KMS-11 (cell line): ENCODE results near the gene SYT1.

Experiments used
- H2AFZ ChIP-seq: fragments of 200-600 bp; sonication (generic); 2 replicates; pipeline ENCODE4 v1.6.1; 2016; ENCODE audit warnings: antibody characterized with exemption, mixed run types, low read depth
- H3K27ac ChIP-seq: fragments of 200-600 bp; sonication (generic); 2 replicates; pipeline ENCODE4 v1.6.1; 2016; ENCODE audit warnings: mild to moderate bottlenecking, mixed run types
- H3K27me3 ChIP-seq: fragments of 200-600 bp; sonication (generic); 2 replicates; pipeline ENCODE4 v1.6.1; 2017; ENCODE audit warnings: mild to moderate bottlenecking, low read depth, mixed run types, moderate library complexity; ENCODE audit not compliant: insufficient read depth
- H3K36me3 ChIP-seq: fragments of 200-600 bp; sonication (generic); 2 replicates; pipeline ENCODE4 v1.6.1; 2017; ENCODE audit warnings: mild to moderate bottlenecking, mixed run types; ENCODE audit not compliant: insufficient read depth
- H3K4me1 ChIP-seq: fragments of 200-600 bp; sonication (generic); 2 replicates; pipeline ENCODE4 v1.6.1; 2016; ENCODE audit warnings: mild to moderate bottlenecking, low read depth, mixed run types; ENCODE audit not compliant: poor library complexity, severe bottlenecking
- H3K4me2 ChIP-seq: fragments of 200-600 bp; sonication (generic); 2 replicates; pipeline ENCODE4 v1.7.0; 2016; ENCODE audit warnings: mild to moderate bottlenecking, mixed run types
- H3K4me3 ChIP-seq: fragments of 200-600 bp; sonication (generic); IDR thresholded peaks from 2 replicates; pipeline ENCODE4 v1.6.1; 2017; ENCODE audit warnings: low read depth, low read length, mixed read lengths; ENCODE audit not compliant: insufficient read depth
- H3K79me2 ChIP-seq: fragments of 200-600 bp; sonication (generic); 2 replicates; pipeline ENCODE4 v1.6.1; 2016; ENCODE audit warnings: low read depth, mixed run types; ENCODE audit not compliant: insufficient read depth
- H3K9ac ChIP-seq: fragments of 200-600 bp; sonication (generic); 2 replicates; pipeline ENCODE4 v1.6.1; 2016; ENCODE audit warnings: mild to moderate bottlenecking, mixed run types
- H4K20me1 ChIP-seq: fragments of 200-600 bp; sonication (generic); 2 replicates; pipeline ENCODE4 v1.6.1; 2016; ENCODE audit warnings: mild to moderate bottlenecking, mixed run types; ENCODE audit not compliant: insufficient read depth
- TF ChIP-seq, protein P1 (sequence below): fragments of 200-600 bp; sonication (generic); conservative IDR thresholded peaks from 2 replicates; pipeline ENCODE4 v1.6.1; 2017; ENCODE audit warnings: low read depth, mild to moderate bottlenecking, antibody characterized with exemption, low read length, moderate library complexity, mixed read lengths

Gene SYT1

DNA sequence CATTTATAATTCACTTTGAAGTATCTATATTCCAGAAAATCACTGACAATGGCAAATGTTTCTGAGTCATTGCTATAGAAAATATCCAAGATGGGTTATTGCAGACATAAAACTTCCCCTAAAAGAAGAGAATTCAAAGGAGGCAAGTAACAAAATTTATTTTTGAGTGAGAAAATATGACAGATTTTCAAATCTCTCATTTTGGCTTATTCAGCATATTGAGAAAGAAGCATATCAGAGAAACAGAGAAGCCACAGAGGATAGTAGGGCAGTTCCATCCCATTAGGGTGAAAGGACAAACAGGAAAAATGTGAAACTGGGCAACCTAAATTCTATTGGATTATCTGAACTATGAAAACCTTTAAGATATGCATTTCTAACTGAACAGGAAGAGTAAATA, 85.0 kb downstream of the SYT1 start:
- no peak overlapping the region for H3K4me2 ChIP-seq
- no peaks in the 10 kb centered on the region for H3K79me2 ChIP-seq
- no peak overlapping the region for H3K27ac ChIP-seq
- no peaks in the 10 kb centered on the region for H3K27me3 ChIP-seq
- no peak overlapping the region for H3K9ac ChIP-seq
- TF ChIP-seq, protein P1, sequence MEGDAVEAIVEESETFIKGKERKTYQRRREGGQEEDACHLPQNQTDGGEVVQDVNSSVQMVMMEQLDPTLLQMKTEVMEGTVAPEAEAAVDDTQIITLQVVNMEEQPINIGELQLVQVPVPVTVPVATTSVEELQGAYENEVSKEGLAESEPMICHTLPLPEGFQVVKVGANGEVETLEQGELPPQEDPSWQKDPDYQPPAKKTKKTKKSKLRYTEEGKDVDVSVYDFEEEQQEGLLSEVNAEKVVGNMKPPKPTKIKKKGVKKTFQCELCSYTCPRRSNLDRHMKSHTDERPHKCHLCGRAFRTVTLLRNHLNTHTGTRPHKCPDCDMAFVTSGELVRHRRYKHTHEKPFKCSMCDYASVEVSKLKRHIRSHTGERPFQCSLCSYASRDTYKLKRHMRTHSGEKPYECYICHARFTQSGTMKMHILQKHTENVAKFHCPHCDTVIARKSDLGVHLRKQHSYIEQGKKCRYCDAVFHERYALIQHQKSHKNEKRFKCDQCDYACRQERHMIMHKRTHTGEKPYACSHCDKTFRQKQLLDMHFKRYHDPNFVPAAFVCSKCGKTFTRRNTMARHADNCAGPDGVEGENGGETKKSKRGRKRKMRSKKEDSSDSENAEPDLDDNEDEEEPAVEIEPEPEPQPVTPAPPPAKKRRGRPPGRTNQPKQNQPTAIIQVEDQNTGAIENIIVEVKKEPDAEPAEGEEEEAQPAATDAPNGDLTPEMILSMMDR = no peak
- no peak overlapping the region for H2AFZ ChIP-seq
- H3K4me1 ChIP-seq = no peaks in the 10 kb centered on the region
- no peaks in the 10 kb centered on the region for H3K36me3 ChIP-seq
- no peaks in the 10 kb centered on the region for H4K20me1 ChIP-seq
- H3K4me3 ChIP-seq = no peak overlapping the region

DNA sequence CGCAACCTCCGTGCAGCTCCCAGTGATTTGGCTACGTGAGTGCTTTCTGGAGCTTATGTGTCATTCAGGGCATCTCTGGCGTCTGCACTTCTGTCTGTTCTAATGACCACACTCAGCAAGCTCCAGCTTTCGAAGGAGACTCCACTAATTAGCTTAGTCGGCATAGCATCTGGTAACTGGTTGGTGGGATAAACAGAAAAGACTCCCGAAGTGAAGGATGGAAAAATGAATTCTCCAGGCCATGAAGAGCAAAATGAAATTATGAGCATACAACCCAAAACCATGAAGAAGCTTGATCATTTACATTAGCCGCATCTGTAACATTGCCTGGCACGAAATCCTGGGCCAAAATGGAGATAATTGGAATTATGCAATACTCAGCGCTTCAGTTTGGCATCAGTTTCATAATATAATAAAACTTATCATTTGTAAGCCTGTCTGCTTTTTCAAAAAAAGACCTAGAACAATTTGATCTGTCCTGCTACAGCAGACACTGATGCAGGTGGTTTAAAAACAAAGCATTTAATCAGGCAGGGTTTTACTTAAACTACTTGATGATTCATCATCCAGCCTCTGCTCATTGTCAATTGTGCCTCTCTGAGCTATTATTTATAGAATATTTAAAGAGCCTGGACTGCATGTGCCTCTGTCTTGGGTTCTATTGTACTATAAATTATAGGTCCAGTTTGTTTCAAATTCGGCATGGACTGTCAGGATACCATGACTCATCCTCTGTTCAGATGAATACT, 87.4 kb downstream of the SYT1 start:
- Histone ChIP-seq H3K9ac (no peak overlapping the region), H3K4me2 (no peak overlapping the region), H3K36me3 (no peaks in the 10 kb centered on the region), H3K79me2 (no peaks in the 10 kb centered on the region), H2AFZ (no peak overlapping the region), H3K27me3 (no peaks in the 10 kb centered on the region), H3K4me1 (no peaks in the 10 kb centered on the region), H3K4me3 (no peak overlapping the region), H4K20me1 (no peaks in the 10 kb centered on the region), H3K27ac (no peak overlapping the region)
- TF ChIP-seq, protein P1 = no peak

DNA sequence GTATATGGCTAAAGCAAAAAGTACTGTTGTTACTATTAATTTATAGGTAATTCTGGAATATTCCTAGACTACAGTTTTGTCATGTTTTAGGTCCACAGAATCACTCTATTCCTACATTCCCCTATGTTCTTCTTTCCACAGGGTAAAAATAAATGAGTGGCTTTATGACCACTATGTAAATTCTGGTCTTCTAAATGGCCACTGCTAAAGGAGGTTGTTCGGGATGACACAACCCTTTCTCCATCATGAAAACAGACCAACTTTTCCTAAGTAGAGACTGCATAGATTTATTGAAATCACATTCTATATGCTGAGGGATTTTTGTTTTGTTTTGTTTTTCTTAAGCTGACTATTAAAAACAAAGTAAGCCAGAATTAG, 88.0 kb downstream of the SYT1 start:
- H3K9ac ChIP-seq = no peak overlapping the region
- no peak overlapping the region for H3K27ac ChIP-seq
- H3K79me2 ChIP-seq = no peaks in the 10 kb centered on the region
- H4K20me1 ChIP-seq = no peaks in the 10 kb centered on the region
- H3K4me2 ChIP-seq = no peak overlapping the region
- H2AFZ ChIP-seq = no peak overlapping the region
- no peaks in the 10 kb centered on the region for H3K27me3 ChIP-seq
- no peaks in the 10 kb centered on the region for H3K4me1 ChIP-seq
- H3K36me3 ChIP-seq = no peaks in the 10 kb centered on the region
- TF ChIP-seq, protein P1 = no peak
- no peak overlapping the region for H3K4me3 ChIP-seq

DNA sequence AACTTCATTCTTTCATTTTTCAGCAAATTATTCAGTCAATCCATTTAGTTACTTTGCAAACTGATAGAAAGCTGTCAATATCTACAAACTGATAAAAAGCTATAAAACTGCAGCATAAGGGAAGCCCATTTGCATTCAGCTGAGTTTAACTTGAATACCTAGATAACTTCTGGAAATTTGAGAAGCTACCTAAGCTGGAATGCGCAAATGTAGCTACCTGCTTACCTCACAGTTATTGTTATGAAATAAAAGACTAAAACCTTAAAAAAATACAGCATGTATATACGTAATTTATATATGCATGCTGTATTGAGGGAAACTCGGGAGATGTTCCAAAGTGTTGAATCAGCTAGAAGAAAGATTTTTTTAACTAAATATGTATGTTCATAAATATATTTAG, 94.4 kb downstream of the SYT1 start:
- H3K4me2 ChIP-seq = no peak overlapping the region
- H3K4me3 ChIP-seq = no peak overlapping the region
- H4K20me1 ChIP-seq = no peaks in the 10 kb centered on the region
- no peaks in the 10 kb centered on the region for H3K79me2 ChIP-seq
- TF ChIP-seq, protein P1 = no peak
- no peak overlapping the region for H3K9ac ChIP-seq
- no peaks in the 10 kb centered on the region for H3K27me3 ChIP-seq
- no peak overlapping the region for H2AFZ ChIP-seq
- no peaks in the 10 kb centered on the region for H3K4me1 ChIP-seq
- H3K36me3 ChIP-seq = no peaks in the 10 kb centered on the region
- H3K27ac ChIP-seq = no peak overlapping the region
